Mesodermal cell (in vitro differentiated cells): ENCODE measurements around the gene SLC44A5.

Source experiments
- H3K27ac ChIP-seq: 2 replicates; pipeline ENCODE4 v1.7.0; 2013; ENCODE audit warnings: mild to moderate bottlenecking, low read depth, low read length, moderate library complexity; ENCODE audit not compliant: severe bottlenecking
- H3K36me3 ChIP-seq: 2 replicates; pipeline ENCODE4 v1.7.1; 2013; ENCODE audit warnings: mild to moderate bottlenecking, low read length, moderate library complexity; ENCODE audit not compliant: control insufficient read depth, insufficient read depth
- H3K4me1 ChIP-seq: one replicate; pipeline ENCODE4 v1.7.1; 2013; ENCODE audit warnings: mild to moderate bottlenecking, low read length; ENCODE audit not compliant: insufficient read depth, control insufficient read depth, poor library complexity, severe bottlenecking
- H3K4me3 ChIP-seq: 2 replicates; pipeline ENCODE4 v1.7.0; 2013; ENCODE audit warnings: low read length, control low read depth, mild to moderate bottlenecking; ENCODE audit not compliant: insufficient read depth, poor library complexity, severe bottlenecking; ENCODE audit errors: extremely low read depth
- H3K9me3 ChIP-seq: 2 replicates; pipeline ENCODE4 v1.7.1; 2013; ENCODE audit warnings: mild to moderate bottlenecking, low read length, moderate library complexity; ENCODE audit not compliant: control insufficient read depth
- WGBS, 2 experiments: methylation state at CpG; one replicate each; pipeline ENCODE4 v1.1.5; 2013; ENCODE audit warnings: missing lambda C conversion rate in 2 of 2; ENCODE audit not compliant: insufficient coverage in 2 of 2; 5-methylcytosine and 5-hydroxymethylcytosine counted together

Gene SLC44A5

DNA sequence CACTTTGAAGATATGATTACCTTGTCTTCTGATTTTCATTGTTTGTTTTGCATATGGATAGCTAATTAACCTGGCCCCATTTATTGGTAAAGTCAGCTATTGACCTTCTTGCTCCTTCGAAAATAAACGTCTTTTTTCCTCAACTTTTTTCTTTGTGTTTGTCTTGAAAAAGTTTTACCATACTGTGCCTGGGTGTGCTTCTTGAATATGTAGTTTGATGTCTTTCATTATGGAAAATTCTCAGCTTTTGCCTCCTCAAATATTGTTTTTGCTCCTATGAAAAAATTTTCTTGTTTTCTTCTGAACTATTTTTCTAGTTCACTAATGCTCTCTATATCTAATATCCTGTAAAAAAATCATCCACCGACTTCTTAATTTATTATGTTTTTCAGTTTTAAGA lies 451.8 kb downstream of the SLC44A5 start:
- Histone ChIP-seq H3K36me3 (peaks cover 13% of the 10 kb centered on the region), H3K4me3 (no peak overlapping the region), H3K4me1 (no peaks in the 10 kb centered on the region), H3K9me3 (no peaks in the 10 kb centered on the region), H3K27ac (no peak overlapping the region)
- WGBS, 2 experiments: 100% methylated on average over 1 of the region's 3 CpGs; no CpG with 5 or more reads in 1 of the 2 experiments
